ENCODE results near the gene SIMC1.
A peak's percentile ranks its signal among the peaks of the same experiment; 100 is the strongest.
"Not testable (repeated sequence)": the region's sequence is repeated elsewhere in the genome, so short reads cannot be mapped to it uniquely, and the experiment has no call there.

Gene SIMC1

GRCh38 chr5:176197234-176197858 lies 40.9 kb upstream of the SIMC1 start:
- not testable (repeated sequence) for H3K4me3 ChIP-seq (ENCODE audit: low read depth, low read length); DNase-seq (ENCODE audit: low read depth)

- not testable (repeated sequence) for H3K4me3 ChIP-seq (ENCODE audit: low read depth, low read length); DNase-seq (ENCODE audit: low read depth)
These were observed 39.9 kb upstream of the SIMC1 start for GRCh38 chr5:176198299-176198698.

- peak overlapping the region; percentile 37 for H3K4me3 ChIP-seq (ENCODE audit: low read depth, low read length)
- peak; percentile 10 for DNase-seq (ENCODE audit: low read depth)
These were observed 39.1 kb upstream of the SIMC1 start for GRCh38 chr5:176198991-176199733.

- not testable (repeated sequence) for H3K4me3 ChIP-seq (ENCODE audit: low read depth, low read length); DNase-seq (ENCODE audit: low read depth)
These were observed 38.3 kb upstream of the SIMC1 start for GRCh38 chr5:176199803-176200399.

GRCh38 chr5:176201811-176202210 lies 36.4 kb upstream of the SIMC1 start:
- H3K4me3 ChIP-seq (ENCODE audit: low read depth, low read length), result no peak overlapping the region
- no peak for TF ChIP-seq CTCF (IDR thresholded peaks at IDR 0.05; ENCODE audit: control insufficient read depth, extremely low read depth, insufficient read depth)
- no peak for DNase-seq (ENCODE audit: low read depth)

- H3K4me3 ChIP-seq (ENCODE audit: low read depth, low read length), result no peak overlapping the region
- no peak for TF ChIP-seq CTCF (IDR thresholded peaks at IDR 0.05; ENCODE audit: control insufficient read depth, extremely low read depth, insufficient read depth)
- no peak for DNase-seq (ENCODE audit: low read depth)
These were observed 35.1 kb upstream of the SIMC1 start for GRCh38 chr5:176203086-176203485.

GRCh38 chr5:176203535-176203934 lies 34.7 kb upstream of the SIMC1 start:
- H3K4me3 ChIP-seq (ENCODE audit: low read depth, low read length); DNase-seq (ENCODE audit: low read depth): not testable (repeated sequence)

GRCh38 chr5:176214466-176215021 lies 23.7 kb upstream of the SIMC1 start:
- H3K4me3 ChIP-seq (ENCODE audit: low read depth, low read length); DNase-seq (ENCODE audit: low read depth): not testable (repeated sequence)

- H3K4me3 ChIP-seq (ENCODE audit: low read depth, low read length); DNase-seq (ENCODE audit: low read depth): not testable (repeated sequence)
These were observed 21.8 kb upstream of the SIMC1 start for GRCh38 chr5:176216393-176216916.

- not testable (repeated sequence) for H3K4me3 ChIP-seq (ENCODE audit: low read depth, low read length); DNase-seq (ENCODE audit: low read depth)
These were observed 21.0 kb upstream of the SIMC1 start for GRCh38 chr5:176217188-176217729.

GRCh38 chr5:176217764-176218163 lies 20.5 kb upstream of the SIMC1 start:
- DNase-seq (ENCODE audit: low read depth); H3K4me3 ChIP-seq (ENCODE audit: low read depth, low read length): not testable (repeated sequence)

GRCh38 chr5:176222006-176222405 lies 16.2 kb upstream of the SIMC1 start:
- H3K4me3 ChIP-seq (ENCODE audit: low read depth, low read length); DNase-seq (ENCODE audit: low read depth): not testable (repeated sequence)

- not testable (repeated sequence) for DNase-seq (ENCODE audit: low read depth); H3K4me3 ChIP-seq (ENCODE audit: low read depth, low read length)
These were observed 9.9 kb upstream of the SIMC1 start for GRCh38 chr5:176228358-176228757.

GRCh38 chr5:176233253-176233652 lies 5.0 kb upstream of the SIMC1 start:
- DNase-seq (ENCODE audit: low read depth), result not testable (repeated sequence)

More at GRCh38 chr5:176233253-176233652, 5.0 kb upstream of the SIMC1 start:
- not testable (repeated sequence) for H3K4me3 ChIP-seq (ENCODE audit: low read depth, low read length)
